Middle frontal gyrus (tissue), 1 donor: ENCODE measurements around the gene ZCCHC8.
"Not testable (repeated sequence)": the region's sequence is repeated elsewhere in the genome, so short reads cannot be mapped to it uniquely, and the experiment has no call there.

Experiments
- DNase-seq: peaks from one replicate; pipeline ENCODE4 v3.0.0-alpha.2; 2015; ENCODE audit warnings: low spot score; ENCODE audit errors: extremely low spot score

Gene ZCCHC8

DNA sequence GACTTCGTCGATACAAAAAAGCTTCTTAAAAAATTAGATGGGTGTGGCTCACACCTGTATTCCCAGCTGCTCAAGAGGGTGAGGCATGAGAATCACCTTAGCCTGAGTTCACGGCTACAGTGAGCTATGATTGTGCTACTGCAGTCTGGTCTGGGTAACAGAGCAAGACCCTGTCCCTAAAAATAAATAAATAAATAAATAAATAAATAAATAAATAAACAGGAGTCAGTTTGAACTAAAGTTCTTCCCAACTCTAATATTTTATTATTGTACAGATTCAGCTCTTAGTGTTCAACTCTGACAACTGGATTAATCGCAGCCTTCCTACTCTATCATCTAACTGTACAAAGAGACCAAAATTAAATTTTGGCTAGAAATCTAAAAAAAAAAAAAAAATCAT is 65.5 kb downstream of the ZCCHC8 start:
- no peak for DNase-seq

DNA sequence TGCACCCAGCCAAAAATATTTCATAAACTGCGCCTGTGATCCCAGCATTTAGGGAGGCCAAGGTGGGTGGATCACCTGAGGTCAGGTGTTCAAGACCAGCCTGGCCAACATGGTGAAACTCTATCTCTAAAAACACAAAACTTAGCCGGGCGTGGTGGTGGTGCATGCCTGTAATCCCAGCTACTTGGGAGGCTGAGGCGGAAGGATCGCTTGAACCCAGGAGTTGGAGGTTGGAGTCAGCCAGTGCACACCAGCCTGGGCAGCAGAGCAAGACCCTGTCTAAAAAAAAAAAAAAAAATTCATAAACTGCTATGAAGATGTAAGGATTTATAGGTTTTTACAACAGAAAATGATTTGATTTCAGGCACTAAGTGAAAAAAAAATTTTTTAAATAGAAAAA is 71.7 kb downstream of the ZCCHC8 start:
- DNase-seq: not testable (repeated sequence)

DNA sequence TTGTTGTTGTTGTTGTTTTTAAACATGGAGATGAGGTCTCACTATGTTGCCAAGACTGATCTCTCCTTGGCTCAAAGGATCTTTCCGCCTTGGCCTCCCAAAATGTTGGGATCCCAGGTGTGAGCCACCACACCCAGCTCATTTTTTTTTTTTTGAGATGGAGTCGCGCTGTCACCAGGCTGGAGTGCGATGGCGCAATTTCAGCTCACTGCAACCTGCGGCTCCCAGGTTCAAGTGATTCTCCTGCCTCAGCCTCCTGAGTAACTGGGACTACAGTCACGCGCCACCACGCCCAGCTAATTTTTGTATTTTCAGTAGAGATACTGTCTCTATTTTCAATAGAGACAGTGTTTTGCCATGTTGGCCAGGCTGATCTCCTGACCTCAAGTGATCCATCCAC is 73.3 kb downstream of the ZCCHC8 start:
- DNase-seq: no peak

DNA sequence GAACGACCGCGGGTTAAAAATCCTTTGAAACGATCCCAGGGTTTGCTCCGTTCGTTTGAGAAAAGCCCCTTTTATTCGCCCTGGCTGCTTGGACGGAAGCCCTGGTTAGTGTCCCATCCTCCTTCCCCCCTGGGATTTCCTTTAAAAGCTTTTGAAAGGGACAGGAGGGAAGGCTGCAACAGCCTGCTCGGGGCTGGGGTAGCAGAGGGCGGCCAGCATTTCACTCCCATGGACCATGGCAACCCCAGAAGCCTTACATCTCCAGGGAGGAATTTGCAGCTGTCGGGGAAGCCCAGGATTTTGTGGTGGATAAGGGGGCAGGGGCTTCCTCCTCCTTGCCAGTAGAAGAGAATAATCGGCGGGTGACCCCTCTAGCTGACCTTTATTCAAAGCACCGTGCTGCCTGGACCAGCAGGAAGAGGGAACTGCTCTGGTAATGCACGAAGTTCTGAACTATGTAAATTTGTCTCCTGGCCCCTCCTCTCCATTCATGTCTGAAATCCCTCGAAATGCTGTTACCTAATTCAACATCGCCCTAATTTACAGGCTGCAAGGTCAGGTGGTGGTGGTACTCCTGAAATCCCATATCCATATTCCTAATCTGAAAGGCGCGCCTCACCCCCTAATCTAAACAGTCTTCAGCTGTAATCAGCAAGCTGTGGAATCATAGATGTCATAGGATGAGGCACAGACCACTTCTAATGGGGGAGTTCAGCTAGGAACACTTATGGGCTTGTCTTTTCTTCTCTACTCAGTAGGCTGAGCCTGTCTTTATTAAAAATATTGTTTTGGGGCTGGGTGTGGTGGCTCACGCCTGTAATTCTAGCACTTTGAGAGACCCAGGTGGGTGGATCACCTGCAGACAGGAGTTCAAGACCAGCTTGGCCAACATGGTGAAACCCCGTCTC is 77.2 kb downstream of the ZCCHC8 start:
- no peak for DNase-seq

DNA sequence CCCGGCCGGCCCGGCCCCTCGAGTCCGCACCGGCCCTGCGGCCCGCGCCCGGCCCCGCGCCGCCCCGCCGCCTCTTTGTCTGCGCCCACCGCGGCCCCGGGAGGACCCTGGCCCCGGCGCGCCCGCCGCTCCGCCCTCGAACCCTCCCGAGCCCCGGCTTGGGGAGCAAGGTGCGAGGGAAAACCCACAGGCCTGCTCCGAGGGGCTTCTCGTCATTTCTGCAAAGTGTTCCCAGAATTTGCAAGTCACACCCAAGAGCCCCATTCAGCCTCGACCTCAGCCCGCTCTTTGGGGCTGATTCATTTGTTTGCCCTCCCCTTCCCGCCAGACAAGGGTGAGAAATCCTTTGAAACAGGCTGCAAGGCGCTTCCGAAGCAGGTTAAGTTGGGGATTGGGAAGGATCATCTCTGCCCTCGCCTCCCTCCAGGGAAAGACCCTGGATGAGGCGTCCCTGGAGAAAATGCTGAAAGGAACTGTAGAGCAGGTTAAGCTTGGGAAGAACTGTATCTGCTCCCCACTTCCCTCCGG is 77.9 kb downstream of the ZCCHC8 start:
- DNase-seq: no peak

DNA sequence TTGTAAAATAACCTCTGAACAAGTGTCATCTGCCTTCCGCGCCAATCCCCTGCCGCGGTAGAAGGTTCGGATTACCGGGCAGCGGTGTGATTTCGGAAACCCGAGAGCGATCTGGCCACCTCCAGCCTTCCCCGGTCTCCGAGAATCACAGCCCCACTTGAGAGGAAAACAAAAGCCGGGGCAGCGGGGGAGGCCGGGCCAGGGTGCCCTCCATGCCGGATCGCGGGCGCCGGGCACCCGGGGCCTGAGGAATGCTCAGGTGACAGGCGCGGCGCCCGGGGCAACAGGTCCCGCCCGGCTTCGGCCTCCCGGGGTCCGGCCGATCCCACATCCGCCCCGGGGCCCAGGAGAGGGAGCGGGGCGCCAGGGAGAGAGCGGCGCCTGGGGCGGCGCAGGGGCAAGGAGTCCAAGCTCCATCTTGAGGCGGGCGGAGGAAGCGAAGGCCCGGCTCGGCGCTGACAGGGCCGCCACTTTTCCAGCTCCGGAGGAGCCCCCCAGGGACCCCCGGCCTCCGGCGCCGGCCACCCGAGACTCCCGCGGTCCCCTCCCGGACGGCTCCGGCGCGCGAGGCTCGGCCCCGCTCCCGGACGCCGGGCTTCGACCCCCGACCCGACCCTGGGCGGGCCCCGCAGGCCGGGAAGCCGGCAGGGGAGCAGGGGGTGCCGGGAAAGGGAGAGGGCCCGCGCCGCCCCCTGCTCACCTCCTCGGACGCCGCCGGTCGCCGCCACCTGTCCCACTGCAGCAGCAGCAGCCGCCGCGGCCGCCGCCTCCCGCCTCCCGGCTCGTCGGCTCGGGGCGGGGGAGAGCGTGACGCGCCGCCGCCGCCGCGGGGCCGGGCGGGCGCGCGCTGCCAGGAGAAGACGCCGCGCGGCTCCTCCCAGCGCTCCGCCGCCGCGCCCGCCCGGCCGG is 78.7 kb downstream of the ZCCHC8 start, which contains the start of gene CLIP1:
Gene CLIP1 (minus strand): TSS at position 849 of the 909 bp plus-strand sequence. CDS start 42,217 bp downstream, outside the sequence.
- no peak for DNase-seq
